Progenitor cell of endocrine pancreas (in vitro differentiated cells): Measurements from ENCODE around the gene STAG1. TPM values are rescaled to one million over a fixed set of nuclear protein-coding genes. Genes with fewer than 3 reads are reported as not detected.

Experiments used
- DNase-seq: peaks from one replicate; pipeline ENCODE4 v3.0.0; 2021; ENCODE audit warnings: low spot score; ENCODE audit not compliant: unreplicated experiment
- H3K27ac Mint-ChIP-seq: 2 replicates; pipeline ENCODE4 v1.8.0; 2021; ENCODE audit warnings: mild to moderate bottlenecking, moderate library complexity, mixed read lengths
- H3K27me3 Mint-ChIP-seq: 2 replicates; pipeline ENCODE4 v1.8.0; 2021; ENCODE audit warnings: mixed read lengths
- H3K36me3 Mint-ChIP-seq: 2 replicates; pipeline ENCODE4 v1.8.0; 2022; ENCODE audit warnings: mixed read lengths; ENCODE audit not compliant: insufficient read depth
- H3K4me1 Mint-ChIP-seq: 2 replicates; pipeline ENCODE4 v1.8.0; 2021; ENCODE audit warnings: low read depth, mixed read lengths
- H3K4me3 Mint-ChIP-seq: 2 replicates; pipeline ENCODE4 v1.8.0; 2021; ENCODE audit warnings: low read depth, mild to moderate bottlenecking, moderate library complexity, mixed read lengths
- H3K9me3 Mint-ChIP-seq: 2 replicates; pipeline ENCODE4 v1.8.0; 2021; ENCODE audit warnings: low read depth, mixed read lengths
- CTCF ChIP-seq: fragments of 200-600 bp; sonication (generic); IDR thresholded peaks from one replicate; pipeline ENCODE4 v1.5.0; 2021; ENCODE audit warnings: antibody characterized with exemption, mild to moderate bottlenecking; ENCODE audit not compliant: unreplicated experiment
- total RNA-seq: library from RNA; stranded (reverse); gene quantifications from 2 replicates; pipeline ENCODE4 v1.2.1, GENCODE V29; 2021

STAG1 gene
- total RNA-seq, 1 donor from 2014 or later = 46.4 TPM

- no peaks in the 10 kb centered on the region for H3K27me3 Mint-ChIP-seq
- peaks cover 7% of the 10 kb centered on the region for H3K4me1 Mint-ChIP-seq
- H3K27ac Mint-ChIP-seq = no peak overlapping the region
- H3K9me3 Mint-ChIP-seq = no peaks in the 10 kb centered on the region
- DNase-seq = no peak
- TF ChIP-seq CTCF = no peak
- no peak overlapping the region for H3K4me3 Mint-ChIP-seq
- peaks cover 21% of the 10 kb centered on the region for H3K36me3 Mint-ChIP-seq
Observed at GRCh38 chr3:136427236-136427635, 324.9 kb downstream of the STAG1 start.

GRCh38 chr3:136414476-136414875 is 337.7 kb downstream of the STAG1 start:
- Mint-ChIP-seq H3K4me1 (no peaks in the 10 kb centered on the region), H3K4me3 (no peak overlapping the region), H3K36me3 (peaks cover 15% of the 10 kb centered on the region), H3K9me3 (no peaks in the 10 kb centered on the region), H3K27ac (no peak overlapping the region), H3K27me3 (no peaks in the 10 kb centered on the region)
- DNase-seq = no peak
- TF ChIP-seq CTCF = no peak

GRCh38 chr3:136412307-136412706 is 339.9 kb downstream of the STAG1 start:
- Mint-ChIP-seq H3K36me3 (peaks cover 11% of the 10 kb centered on the region), H3K27ac (no peak overlapping the region), H3K4me3 (no peak overlapping the region), H3K27me3 (no peaks in the 10 kb centered on the region), H3K4me1 (no peaks in the 10 kb centered on the region), H3K9me3 (no peaks in the 10 kb centered on the region)
- no peak for DNase-seq
- TF ChIP-seq CTCF = no peak

- Mint-ChIP-seq H3K27ac (no peak overlapping the region), H3K4me1 (no peaks in the 10 kb centered on the region), H3K36me3 (peaks cover 2% of the 10 kb centered on the region), H3K27me3 (no peaks in the 10 kb centered on the region), H3K4me3 (no peak overlapping the region), H3K9me3 (no peaks in the 10 kb centered on the region)
- no peak for TF ChIP-seq CTCF
- no peak for DNase-seq
Observed at GRCh38 chr3:136409549-136409948, 342.6 kb downstream of the STAG1 start.

GRCh38 chr3:136404056-136404455 is 348.1 kb downstream of the STAG1 start:
- Mint-ChIP-seq H3K27ac (no peak overlapping the region), H3K27me3 (no peaks in the 10 kb centered on the region), H3K9me3 (no peaks in the 10 kb centered on the region), H3K4me3 (no peak overlapping the region), H3K4me1 (no peaks in the 10 kb centered on the region), H3K36me3 (peaks cover 4% of the 10 kb centered on the region)
- TF ChIP-seq CTCF = no peak
- DNase-seq = no peak
